ENCODE measurements around the gene EIPR1.

EIPR1 gene

GRCh38 chr2:3219536-3219935 is 158.1 kb downstream of the EIPR1 start:
- Histone ChIP-seq H3K36me3 (ENCODE audit: insufficient read depth, low read length) (no peaks in the 10 kb centered on the region), H3K9ac (ENCODE audit: low read length) (no peak overlapping the region), H3K27me3 (ENCODE audit: control insufficient read depth in 1 of 2, insufficient read depth in 2 of 2, low read length in 2 of 2) (no peaks in the 10 kb centered on the region), H3K4me3 (ENCODE audit: low read depth in 1 of 2, low read length in 2 of 2) (no peak overlapping the region), H3K27ac (ENCODE audit: low read depth, low read length) (no peak overlapping the region), H3K9me3 (ENCODE audit: low read length) (no peaks in the 10 kb centered on the region), H3K4me1 (ENCODE audit: insufficient read depth, low read length) (no peaks in the 10 kb centered on the region)

- Histone ChIP-seq H3K9me3 (ENCODE audit: low read length) (no peaks in the 10 kb centered on the region), H3K27ac (ENCODE audit: low read depth, low read length) (no peak overlapping the region), H3K4me3 (ENCODE audit: low read depth in 1 of 2, low read length in 2 of 2) (no peak overlapping the region), H3K9ac (ENCODE audit: low read length) (no peak overlapping the region), H3K27me3 (ENCODE audit: control insufficient read depth in 1 of 2, insufficient read depth in 2 of 2, low read length in 2 of 2) (no peaks in the 10 kb centered on the region), H3K36me3 (ENCODE audit: insufficient read depth, low read length) (no peaks in the 10 kb centered on the region), H3K4me1 (ENCODE audit: insufficient read depth, low read length) (no peaks in the 10 kb centered on the region)
Observed at GRCh38 chr2:3217646-3218045, 160.0 kb downstream of the EIPR1 start.

- Histone ChIP-seq H3K4me1 (ENCODE audit: insufficient read depth, low read length) (no peaks in the 10 kb centered on the region), H3K4me3 (ENCODE audit: low read depth in 1 of 2, low read length in 2 of 2) (no peak overlapping the region), H3K36me3 (ENCODE audit: insufficient read depth, low read length) (no peaks in the 10 kb centered on the region), H3K9ac (ENCODE audit: low read length) (no peak overlapping the region), H3K27ac (ENCODE audit: low read depth, low read length) (no peak overlapping the region), H3K9me3 (ENCODE audit: low read length) (no peaks in the 10 kb centered on the region), H3K27me3 (ENCODE audit: control insufficient read depth in 1 of 2, insufficient read depth in 2 of 2, low read length in 2 of 2) (no peaks in the 10 kb centered on the region)
Observed at GRCh38 chr2:3216841-3217495, 160.7 kb downstream of the EIPR1 start.

GRCh38 chr2:3214806-3215404 is 162.7 kb downstream of the EIPR1 start:
- Histone ChIP-seq H3K27me3 (ENCODE audit: control insufficient read depth in 1 of 2, insufficient read depth in 2 of 2, low read length in 2 of 2) (no peaks in the 10 kb centered on the region), H3K9ac (ENCODE audit: low read length) (no peak overlapping the region), H3K36me3 (ENCODE audit: insufficient read depth, low read length) (no peaks in the 10 kb centered on the region), H3K27ac (ENCODE audit: low read depth, low read length) (no peak overlapping the region), H3K4me1 (ENCODE audit: insufficient read depth, low read length) (no peaks in the 10 kb centered on the region), H3K4me3 (ENCODE audit: low read depth in 1 of 2, low read length in 2 of 2) (no peak overlapping the region), H3K9me3 (ENCODE audit: low read length) (no peaks in the 10 kb centered on the region)

GRCh38 chr2:3214065-3214464 is 163.6 kb downstream of the EIPR1 start:
- Histone ChIP-seq H3K9ac (ENCODE audit: low read length) (no peak overlapping the region), H3K4me3 (ENCODE audit: low read depth in 1 of 2, low read length in 2 of 2) (no peak overlapping the region), H3K4me1 (ENCODE audit: insufficient read depth, low read length) (no peaks in the 10 kb centered on the region), H3K36me3 (ENCODE audit: insufficient read depth, low read length) (no peaks in the 10 kb centered on the region), H3K27me3 (ENCODE audit: control insufficient read depth in 1 of 2, insufficient read depth in 2 of 2, low read length in 2 of 2) (no peaks in the 10 kb centered on the region), H3K9me3 (ENCODE audit: low read length) (no peaks in the 10 kb centered on the region), H3K27ac (ENCODE audit: low read depth, low read length) (no peak overlapping the region)

- Histone ChIP-seq H3K4me1 (ENCODE audit: insufficient read depth, low read length) (no peaks in the 10 kb centered on the region), H3K27ac (ENCODE audit: low read depth, low read length) (no peak overlapping the region), H3K9me3 (ENCODE audit: low read length) (no peaks in the 10 kb centered on the region), H3K27me3 (ENCODE audit: control insufficient read depth in 1 of 2, insufficient read depth in 2 of 2, low read length in 2 of 2) (no peaks in the 10 kb centered on the region), H3K4me3 (ENCODE audit: low read depth in 1 of 2, low read length in 2 of 2) (no peak overlapping the region), H3K9ac (ENCODE audit: low read length) (no peak overlapping the region), H3K36me3 (ENCODE audit: insufficient read depth, low read length) (no peaks in the 10 kb centered on the region)
Observed at GRCh38 chr2:3212984-3213383, 164.6 kb downstream of the EIPR1 start.

GRCh38 chr2:3212061-3212362 is 165.6 kb downstream of the EIPR1 start:
- no peaks in the 10 kb centered on the region for H3K27me3 ChIP-seq (ENCODE audit: control insufficient read depth in 1 of 2, insufficient read depth in 2 of 2, low read length in 2 of 2)
- no peak overlapping the region for H3K4me3 ChIP-seq (ENCODE audit: low read depth in 1 of 2, low read length in 2 of 2)
- no peaks in the 10 kb centered on the region for H3K9me3 ChIP-seq (ENCODE audit: low read length)
- H3K4me1 ChIP-seq (ENCODE audit: insufficient read depth, low read length): no peaks in the 10 kb centered on the region
- H3K9ac ChIP-seq (ENCODE audit: low read length): no peak overlapping the region
- H3K27ac ChIP-seq (ENCODE audit: low read depth, low read length): no peak overlapping the region
- H3K36me3 ChIP-seq (ENCODE audit: insufficient read depth, low read length): no peaks in the 10 kb centered on the region

GRCh38 chr2:3211256-3212060 is 166.2 kb downstream of the EIPR1 start:
- no peak overlapping the region for H3K27ac ChIP-seq (ENCODE audit: low read depth, low read length)
- no peaks in the 10 kb centered on the region for H3K9me3 ChIP-seq (ENCODE audit: low read length)
- H3K4me3 ChIP-seq (ENCODE audit: low read depth in 1 of 2, low read length in 2 of 2): no peak overlapping the region
- no peaks in the 10 kb centered on the region for H3K27me3 ChIP-seq (ENCODE audit: control insufficient read depth in 1 of 2, insufficient read depth in 2 of 2, low read length in 2 of 2)
- H3K9ac ChIP-seq (ENCODE audit: low read length): no peak overlapping the region
- H3K4me1 ChIP-seq (ENCODE audit: insufficient read depth, low read length): no peaks in the 10 kb centered on the region
- H3K36me3 ChIP-seq (ENCODE audit: insufficient read depth, low read length): no peaks in the 10 kb centered on the region

- no peak overlapping the region for H3K27ac ChIP-seq (ENCODE audit: low read depth, low read length)
- no peaks in the 10 kb centered on the region for H3K4me1 ChIP-seq (ENCODE audit: insufficient read depth, low read length)
- no peaks in the 10 kb centered on the region for H3K36me3 ChIP-seq (ENCODE audit: insufficient read depth, low read length)
- H3K27me3 ChIP-seq (ENCODE audit: control insufficient read depth in 1 of 2, insufficient read depth in 2 of 2, low read length in 2 of 2): no peaks in the 10 kb centered on the region
- H3K9me3 ChIP-seq (ENCODE audit: low read length): no peaks in the 10 kb centered on the region
- no peak overlapping the region for H3K4me3 ChIP-seq (ENCODE audit: low read depth in 1 of 2, low read length in 2 of 2)
- H3K9ac ChIP-seq (ENCODE audit: low read length): no peak overlapping the region
Observed at GRCh38 chr2:3210257-3210656, 167.4 kb downstream of the EIPR1 start.

GRCh38 chr2:3209258-3209657 is 168.4 kb downstream of the EIPR1 start:
- Histone ChIP-seq H3K9me3 (ENCODE audit: low read length) (no peaks in the 10 kb centered on the region), H3K4me1 (ENCODE audit: insufficient read depth, low read length) (no peaks in the 10 kb centered on the region), H3K36me3 (ENCODE audit: insufficient read depth, low read length) (no peaks in the 10 kb centered on the region), H3K27ac (ENCODE audit: low read depth, low read length) (no peak overlapping the region), H3K9ac (ENCODE audit: low read length) (no peak overlapping the region), H3K4me3 (ENCODE audit: low read depth in 1 of 2, low read length in 2 of 2) (no peak overlapping the region), H3K27me3 (ENCODE audit: control insufficient read depth in 1 of 2, insufficient read depth in 2 of 2, low read length in 2 of 2) (no peaks in the 10 kb centered on the region)

GRCh38 chr2:3208591-3208990 is 169.0 kb downstream of the EIPR1 start:
- H3K36me3 ChIP-seq (ENCODE audit: insufficient read depth, low read length): no peaks in the 10 kb centered on the region
- no peak overlapping the region for H3K4me3 ChIP-seq (ENCODE audit: low read depth in 1 of 2, low read length in 2 of 2)
- H3K9me3 ChIP-seq (ENCODE audit: low read length): no peaks in the 10 kb centered on the region
- no peaks in the 10 kb centered on the region for H3K4me1 ChIP-seq (ENCODE audit: insufficient read depth, low read length)
- no peaks in the 10 kb centered on the region for H3K27me3 ChIP-seq (ENCODE audit: control insufficient read depth in 1 of 2, insufficient read depth in 2 of 2, low read length in 2 of 2)
- no peak overlapping the region for H3K9ac ChIP-seq (ENCODE audit: low read length)
- no peak overlapping the region for H3K27ac ChIP-seq (ENCODE audit: low read depth, low read length)

- Histone ChIP-seq H3K4me3 (ENCODE audit: low read depth in 1 of 2, low read length in 2 of 2) (no peak overlapping the region), H3K9ac (ENCODE audit: low read length) (no peak overlapping the region), H3K4me1 (ENCODE audit: insufficient read depth, low read length) (no peaks in the 10 kb centered on the region), H3K27ac (ENCODE audit: low read depth, low read length) (no peak overlapping the region), H3K9me3 (ENCODE audit: low read length) (no peaks in the 10 kb centered on the region), H3K36me3 (ENCODE audit: insufficient read depth, low read length) (no peaks in the 10 kb centered on the region), H3K27me3 (ENCODE audit: control insufficient read depth in 1 of 2, insufficient read depth in 2 of 2, low read length in 2 of 2) (no peaks in the 10 kb centered on the region)
Observed at GRCh38 chr2:3208179-3208578, 169.4 kb downstream of the EIPR1 start.

Data from muscle layer of colon (tissue), 2 donors.